ENCODE results near the gene UROC1.

DNA sequence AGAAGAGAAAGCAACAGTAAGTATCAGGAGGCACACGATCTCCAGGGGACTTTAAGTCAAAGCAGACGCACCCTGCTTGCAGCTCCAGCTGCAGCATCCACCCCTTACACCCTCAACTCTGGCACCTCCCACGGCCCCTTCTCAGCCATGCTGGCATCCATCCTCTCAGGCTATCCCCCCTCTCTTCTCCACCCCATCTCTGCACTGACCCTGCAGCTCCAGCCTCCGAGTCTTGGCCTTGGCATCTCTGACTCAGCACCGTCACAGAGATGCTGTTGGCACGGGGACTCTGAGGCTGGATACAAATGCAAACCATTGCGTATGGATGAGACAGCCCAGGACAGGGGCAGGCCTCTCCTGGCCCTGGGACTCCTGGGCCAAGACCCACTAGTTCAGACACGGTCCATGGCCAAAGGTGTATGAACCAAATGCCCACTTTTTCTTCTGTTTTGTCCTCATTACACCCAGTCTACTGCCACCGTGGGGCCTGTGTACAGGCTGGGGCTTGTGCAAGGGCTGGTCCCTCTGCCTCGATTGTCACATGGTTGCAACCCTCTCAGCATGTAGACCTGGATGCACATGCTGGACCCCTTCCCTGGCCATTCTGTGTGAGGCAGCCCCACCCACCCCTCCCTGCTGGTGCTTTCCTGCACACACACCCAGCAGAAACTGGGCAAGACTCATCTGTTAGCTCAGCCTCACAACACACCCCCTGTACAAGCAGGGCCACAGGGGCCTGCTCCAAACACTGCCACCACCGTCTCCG lies 23.2 kb downstream of the UROC1 start:
- TF ChIP-seq FOXM1 (IDR thresholded peaks at IDR 0.05; ENCODE audit: borderline replicate concordance, low read depth), result no peak
- no peak for TF ChIP-seq EGR1 (IDR thresholded peaks at IDR 0.05)
- TF ChIP-seq YY1 (IDR thresholded peaks at IDR 0.05; ENCODE audit: low read depth), result no peak
- no peak for TF ChIP-seq CEBPB (IDR thresholded peaks at IDR 0.05)
- TF ChIP-seq EP300 (IDR thresholded peaks at IDR 0.05; ENCODE audit: borderline replicate concordance), result no peak
- TF ChIP-seq, protein P1, sequence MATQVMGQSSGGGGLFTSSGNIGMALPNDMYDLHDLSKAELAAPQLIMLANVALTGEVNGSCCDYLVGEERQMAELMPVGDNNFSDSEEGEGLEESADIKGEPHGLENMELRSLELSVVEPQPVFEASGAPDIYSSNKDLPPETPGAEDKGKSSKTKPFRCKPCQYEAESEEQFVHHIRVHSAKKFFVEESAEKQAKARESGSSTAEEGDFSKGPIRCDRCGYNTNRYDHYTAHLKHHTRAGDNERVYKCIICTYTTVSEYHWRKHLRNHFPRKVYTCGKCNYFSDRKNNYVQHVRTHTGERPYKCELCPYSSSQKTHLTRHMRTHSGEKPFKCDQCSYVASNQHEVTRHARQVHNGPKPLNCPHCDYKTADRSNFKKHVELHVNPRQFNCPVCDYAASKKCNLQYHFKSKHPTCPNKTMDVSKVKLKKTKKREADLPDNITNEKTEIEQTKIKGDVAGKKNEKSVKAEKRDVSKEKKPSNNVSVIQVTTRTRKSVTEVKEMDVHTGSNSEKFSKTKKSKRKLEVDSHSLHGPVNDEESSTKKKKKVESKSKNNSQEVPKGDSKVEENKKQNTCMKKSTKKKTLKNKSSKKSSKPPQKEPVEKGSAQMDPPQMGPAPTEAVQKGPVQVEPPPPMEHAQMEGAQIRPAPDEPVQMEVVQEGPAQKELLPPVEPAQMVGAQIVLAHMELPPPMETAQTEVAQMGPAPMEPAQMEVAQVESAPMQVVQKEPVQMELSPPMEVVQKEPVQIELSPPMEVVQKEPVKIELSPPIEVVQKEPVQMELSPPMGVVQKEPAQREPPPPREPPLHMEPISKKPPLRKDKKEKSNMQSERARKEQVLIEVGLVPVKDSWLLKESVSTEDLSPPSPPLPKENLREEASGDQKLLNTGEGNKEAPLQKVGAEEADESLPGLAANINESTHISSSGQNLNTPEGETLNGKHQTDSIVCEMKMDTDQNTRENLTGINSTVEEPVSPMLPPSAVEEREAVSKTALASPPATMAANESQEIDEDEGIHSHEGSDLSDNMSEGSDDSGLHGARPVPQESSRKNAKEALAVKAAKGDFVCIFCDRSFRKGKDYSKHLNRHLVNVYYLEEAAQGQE (IDR thresholded peaks at IDR 0.05; ENCODE audit: low read depth), result no peak
- TF ChIP-seq, protein P2, sequence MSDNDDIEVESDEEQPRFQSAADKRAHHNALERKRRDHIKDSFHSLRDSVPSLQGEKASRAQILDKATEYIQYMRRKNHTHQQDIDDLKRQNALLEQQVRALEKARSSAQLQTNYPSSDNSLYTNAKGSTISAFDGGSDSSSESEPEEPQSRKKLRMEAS (IDR thresholded peaks at IDR 0.05), result no peak
- no peak for TF ChIP-seq RAD21 (IDR thresholded peaks at IDR 0.05; ENCODE audit: low read depth)
- no peak for TF ChIP-seq TEAD4 (IDR thresholded peaks at IDR 0.05)
- no peak for TF ChIP-seq TAF1 (IDR thresholded peaks at IDR 0.05; ENCODE audit: low read depth)
- TF ChIP-seq, protein P3, sequence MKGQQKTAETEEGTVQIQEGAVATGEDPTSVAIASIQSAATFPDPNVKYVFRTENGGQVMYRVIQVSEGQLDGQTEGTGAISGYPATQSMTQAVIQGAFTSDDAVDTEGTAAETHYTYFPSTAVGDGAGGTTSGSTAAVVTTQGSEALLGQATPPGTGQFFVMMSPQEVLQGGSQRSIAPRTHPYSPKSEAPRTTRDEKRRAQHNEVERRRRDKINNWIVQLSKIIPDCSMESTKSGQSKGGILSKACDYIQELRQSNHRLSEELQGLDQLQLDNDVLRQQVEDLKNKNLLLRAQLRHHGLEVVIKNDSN (IDR thresholded peaks at IDR 0.05), result no peak
- TF ChIP-seq CREB1 (IDR thresholded peaks at IDR 0.05; ENCODE audit: low read depth), result no peak

All from Ishikawa (cell line).